Measurements from ENCODE around the gene CCL11. TPM values are rescaled to one million over a fixed set of nuclear protein-coding genes. Genes with fewer than 3 reads are reported as not detected.
A peak's percentile ranks its signal among the peaks of the same experiment; 100 is the strongest.

CCL11 gene
- total RNA-seq = not detected in 2 replicates

- no peak for DNase-seq (ENCODE audit: low read depth, low spot score)
Observed at GRCh38 chr17:34285286-34285792, at the start of gene CCL11. TSS of gene CCL11 (plus strand) at chr17:34285742. CDS start at chr17:34285809, 67 bp downstream.

DNA sequence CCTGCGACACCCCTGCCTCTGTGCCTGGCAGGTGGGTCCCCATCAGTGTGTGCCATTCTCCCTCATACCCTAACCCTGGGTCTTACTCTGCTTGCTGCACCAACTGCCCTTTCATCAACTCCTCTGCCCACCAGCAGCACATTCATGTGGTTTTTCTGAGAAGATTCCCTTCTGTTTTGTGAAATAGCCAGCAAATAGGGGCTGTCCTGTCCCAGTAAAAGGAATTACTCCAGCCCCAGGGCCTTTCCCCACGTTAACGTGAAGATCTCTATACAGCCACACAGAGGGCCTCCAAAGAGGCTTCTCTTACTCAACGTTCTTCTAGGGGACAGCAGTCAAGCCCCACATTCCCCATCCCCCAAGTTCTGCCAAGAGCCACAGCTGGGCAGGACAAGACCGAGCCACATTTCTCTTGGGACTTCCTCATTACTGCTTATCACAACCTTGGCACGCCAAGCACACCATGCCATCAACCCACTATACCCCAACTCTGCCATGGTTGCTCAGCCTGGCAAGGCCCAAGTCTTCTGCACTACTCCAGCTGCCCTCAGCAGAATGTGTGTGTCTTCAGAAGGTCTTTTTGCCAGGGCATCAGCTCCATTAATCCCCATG is 49.2 kb upstream of the CCL11 start:
- DNase-seq (ENCODE audit: low read depth, low spot score) = no peak

DNA sequence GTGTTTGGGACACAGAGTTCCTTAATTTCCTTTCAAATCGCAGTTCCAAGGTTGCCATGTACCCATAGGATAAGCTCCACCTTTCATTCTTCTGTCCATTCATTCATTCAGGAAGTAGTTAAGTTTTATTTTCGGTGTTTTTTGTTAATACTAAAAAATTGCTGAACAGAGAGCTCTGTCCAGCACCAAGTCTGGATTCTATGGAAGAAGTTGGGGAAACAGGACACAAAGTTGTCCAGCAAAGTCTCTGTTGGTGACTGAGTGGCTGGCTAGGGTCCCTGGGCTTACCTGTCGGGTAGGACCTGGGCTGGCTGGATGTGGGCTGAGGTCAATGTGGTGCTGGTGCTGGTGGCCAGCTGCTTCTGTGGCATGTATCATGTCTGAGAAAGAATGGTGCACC is 48.1 kb upstream of the CCL11 start:
- no peak for DNase-seq (ENCODE audit: low read depth, low spot score)

- DNase-seq (ENCODE audit: low read depth, low spot score) = no peak
Observed at GRCh38 chr17:34241062-34241461, 44.5 kb upstream of the CCL11 start.

- DNase-seq (ENCODE audit: low read depth, low spot score) = no peak
Observed at GRCh38 chr17:34242587-34243363, 42.8 kb upstream of the CCL11 start.

DNA sequence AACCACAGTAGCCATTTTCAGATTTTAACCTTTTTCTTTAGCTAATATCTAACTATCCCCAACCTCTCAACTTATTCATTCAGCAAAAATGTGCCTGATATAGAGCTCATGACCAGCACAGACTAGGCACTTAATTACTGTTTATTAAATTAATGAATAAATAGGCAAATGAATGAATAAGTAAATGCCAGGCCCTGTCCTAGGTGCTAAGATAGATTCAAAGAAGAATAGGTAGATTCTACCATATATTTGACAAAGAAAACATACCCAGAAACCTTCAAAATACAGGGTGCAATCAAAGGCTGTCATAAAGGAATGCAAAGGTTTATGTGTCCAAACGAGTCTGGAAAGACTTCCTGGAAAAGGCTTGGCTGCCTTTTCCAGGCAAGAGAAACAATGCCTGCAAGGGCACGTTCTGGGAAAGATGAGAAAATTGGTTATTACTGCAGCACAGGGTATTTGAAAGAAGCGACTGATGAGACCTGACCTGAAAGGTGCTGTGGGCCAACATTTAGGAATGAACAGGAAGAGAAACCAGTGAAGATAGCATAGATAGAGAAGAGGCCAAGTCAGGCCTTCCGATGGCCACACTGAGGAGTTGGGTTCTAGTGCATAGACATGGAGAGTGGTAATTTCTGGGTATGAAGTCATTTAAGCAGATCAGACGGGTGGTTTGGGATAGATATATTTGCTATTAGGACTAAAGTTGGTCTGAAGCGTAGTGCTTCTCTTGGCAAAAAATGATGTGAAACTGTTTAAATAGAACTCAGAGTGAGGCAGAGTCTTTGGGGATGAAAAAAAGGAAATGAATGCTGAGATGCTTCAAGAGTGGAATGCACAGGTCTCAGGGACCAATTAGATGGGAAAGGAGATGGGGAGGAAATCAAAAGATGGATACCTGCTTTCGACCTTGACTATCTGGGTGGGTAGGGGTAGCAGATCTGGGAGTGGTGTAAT is 41.9 kb upstream of the CCL11 start:
- DNase-seq (ENCODE audit: low read depth, low spot score) = no peak

- no peak for DNase-seq (ENCODE audit: low read depth, low spot score)
Observed at GRCh38 chr17:34245351-34245905, 40.1 kb upstream of the CCL11 start.

DNA sequence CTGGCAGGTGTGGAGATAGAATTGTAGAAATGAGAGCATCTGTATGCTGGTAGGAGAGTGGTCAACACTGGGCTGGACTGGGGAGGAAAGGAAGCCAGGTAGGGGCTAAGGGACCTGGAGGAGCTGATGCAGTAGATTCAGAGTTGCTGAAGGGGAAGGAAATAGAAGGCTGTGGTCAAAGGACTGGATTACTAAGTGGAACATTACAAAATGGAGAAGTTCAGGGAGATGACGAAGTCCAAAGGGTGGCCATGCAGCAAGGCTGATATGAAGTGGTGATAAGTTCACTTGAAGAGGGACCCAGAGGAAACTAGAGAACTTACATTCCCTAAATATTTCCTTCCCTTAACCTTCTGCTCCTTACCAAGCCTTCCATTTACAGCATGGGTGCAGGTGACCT is 39.1 kb upstream of the CCL11 start:
- DNase-seq (ENCODE audit: low read depth, low spot score) = no peak

- no peak for DNase-seq (ENCODE audit: low read depth, low spot score)
Observed at GRCh38 chr17:34246881-34247280, 38.7 kb upstream of the CCL11 start.

DNA sequence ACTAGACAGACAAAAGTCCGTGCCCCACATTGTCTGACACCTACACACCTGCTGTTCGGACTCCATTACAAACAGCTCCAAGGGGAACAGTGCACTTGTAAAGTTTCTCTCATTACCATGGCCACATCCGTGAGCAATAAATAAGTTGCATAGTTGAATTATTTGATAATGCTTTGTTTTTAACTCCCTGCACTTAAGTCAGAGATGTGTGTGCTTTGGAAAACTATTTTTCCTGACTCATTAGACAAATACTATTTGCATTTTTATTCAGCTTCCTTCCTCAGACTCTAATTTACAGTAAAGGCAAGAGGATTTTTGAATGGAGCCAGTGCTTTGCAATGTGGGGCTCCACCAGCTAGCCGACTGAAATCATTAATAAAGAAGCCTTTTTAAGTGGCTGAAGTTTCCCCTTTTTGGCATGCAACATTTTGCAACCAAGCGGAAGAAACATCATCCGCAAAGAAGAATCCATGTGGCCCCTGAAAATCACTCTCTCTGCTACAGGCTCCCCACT is 37.0 kb upstream of the CCL11 start:
- peak; percentile 90 for DNase-seq (ENCODE audit: low read depth, low spot score)

DNA sequence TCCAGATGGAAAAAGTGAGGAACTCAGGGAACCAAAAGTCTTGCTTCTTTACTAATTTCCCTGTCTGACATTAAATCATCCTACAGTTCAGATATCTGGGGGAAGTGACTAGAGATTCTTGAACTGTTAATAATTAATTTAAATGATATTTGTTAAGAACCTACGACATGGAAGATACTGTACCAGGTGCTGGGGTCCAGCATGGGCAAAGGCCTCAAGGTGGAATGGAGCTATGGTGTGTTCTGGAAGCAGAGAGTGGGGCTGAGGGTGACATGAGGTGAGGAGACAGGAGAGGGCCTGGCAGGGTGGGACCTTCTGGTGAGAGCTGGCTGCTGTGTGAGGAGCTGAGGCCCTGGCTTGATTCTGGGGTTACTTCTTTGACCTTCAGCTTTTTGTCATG is 36.5 kb upstream of the CCL11 start:
- no peak for DNase-seq (ENCODE audit: low read depth, low spot score)

DNA sequence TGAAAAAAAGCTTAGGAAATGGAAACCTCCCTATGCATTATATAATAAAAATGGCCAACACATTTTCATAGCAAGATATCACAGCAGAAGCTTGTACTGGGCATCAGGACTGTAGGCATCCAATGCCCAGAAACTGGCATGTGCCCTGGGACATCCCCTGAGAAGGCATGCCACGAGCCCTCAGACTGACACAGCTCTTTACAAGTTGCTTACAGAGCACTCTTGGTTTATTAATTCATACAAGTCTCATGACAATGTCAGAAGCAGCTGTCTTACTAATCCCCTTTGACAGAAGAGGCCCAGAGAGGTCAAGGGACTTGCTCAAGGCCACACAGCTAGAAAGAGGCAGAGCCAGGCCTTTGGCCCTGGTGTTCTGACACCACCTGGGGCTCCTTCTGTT is 36.1 kb upstream of the CCL11 start:
- DNase-seq (ENCODE audit: low read depth, low spot score) = no peak

DNA sequence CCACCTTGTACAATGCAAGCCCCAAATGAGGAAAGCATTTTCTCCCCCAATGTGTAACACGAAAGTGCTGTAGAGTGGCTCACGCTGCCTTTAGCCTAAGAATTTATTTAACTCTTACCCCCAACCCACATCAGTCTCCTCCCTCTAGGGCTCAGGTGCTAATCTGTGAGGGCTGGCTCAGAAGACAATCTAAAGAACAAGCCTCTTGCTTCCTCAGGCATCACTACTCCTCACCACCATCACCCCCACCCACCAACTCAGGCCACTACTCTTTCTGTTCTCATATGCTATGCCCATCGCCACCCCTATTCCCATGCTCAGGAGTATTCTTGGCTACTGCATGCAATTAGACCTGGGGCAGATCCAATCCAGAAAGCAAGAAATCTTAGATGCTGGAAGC is 34.4 kb upstream of the CCL11 start:
- no peak for DNase-seq (ENCODE audit: low read depth, low spot score)

DNA sequence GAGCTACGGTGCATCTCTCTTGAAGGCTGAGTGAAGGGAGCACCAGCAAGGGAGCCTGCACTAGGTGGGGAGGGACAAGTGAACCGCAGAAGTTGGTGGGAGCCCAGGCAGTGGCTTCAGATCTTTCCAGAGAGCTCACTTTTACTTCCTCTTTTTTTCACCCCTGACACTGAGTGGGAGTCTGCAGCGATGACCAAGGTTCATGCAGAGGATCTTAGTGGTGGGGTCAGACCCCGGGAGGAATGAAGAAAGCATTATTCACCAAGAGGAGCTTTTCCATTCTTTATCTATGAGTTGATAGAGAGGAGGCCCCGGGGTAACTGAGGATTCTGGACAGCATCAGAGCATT is 33.5 kb upstream of the CCL11 start:
- DNase-seq (ENCODE audit: low read depth, low spot score) = no peak

- DNase-seq (ENCODE audit: low read depth, low spot score) = peak; percentile 96
Observed at GRCh38 chr17:34252444-34253138, 33.0 kb upstream of the CCL11 start.

GRCh38 chr17:34253139-34253525 is 32.4 kb upstream of the CCL11 start:
- DNase-seq (ENCODE audit: low read depth, low spot score) = no peak

DNA sequence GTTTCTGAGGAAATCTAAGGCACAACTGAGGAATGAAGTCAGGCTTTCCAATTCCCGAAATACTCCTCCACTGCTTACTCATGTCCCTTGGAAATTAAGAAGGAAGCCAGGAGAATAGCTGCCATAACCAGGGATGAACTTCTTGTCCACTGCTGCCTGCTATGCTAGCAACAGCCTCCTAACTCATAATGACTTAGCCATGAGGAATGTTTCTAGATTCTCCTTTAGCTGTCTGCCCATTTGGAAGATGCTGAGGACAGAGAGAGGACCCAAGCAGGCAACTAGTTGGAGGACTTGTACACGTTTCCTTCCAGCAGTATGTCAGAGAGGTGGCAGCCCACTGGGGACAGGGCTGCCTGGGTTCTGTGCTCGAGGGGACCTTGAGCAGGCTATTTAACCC is 31.4 kb upstream of the CCL11 start:
- DNase-seq (ENCODE audit: low read depth, low spot score) = no peak

DNA sequence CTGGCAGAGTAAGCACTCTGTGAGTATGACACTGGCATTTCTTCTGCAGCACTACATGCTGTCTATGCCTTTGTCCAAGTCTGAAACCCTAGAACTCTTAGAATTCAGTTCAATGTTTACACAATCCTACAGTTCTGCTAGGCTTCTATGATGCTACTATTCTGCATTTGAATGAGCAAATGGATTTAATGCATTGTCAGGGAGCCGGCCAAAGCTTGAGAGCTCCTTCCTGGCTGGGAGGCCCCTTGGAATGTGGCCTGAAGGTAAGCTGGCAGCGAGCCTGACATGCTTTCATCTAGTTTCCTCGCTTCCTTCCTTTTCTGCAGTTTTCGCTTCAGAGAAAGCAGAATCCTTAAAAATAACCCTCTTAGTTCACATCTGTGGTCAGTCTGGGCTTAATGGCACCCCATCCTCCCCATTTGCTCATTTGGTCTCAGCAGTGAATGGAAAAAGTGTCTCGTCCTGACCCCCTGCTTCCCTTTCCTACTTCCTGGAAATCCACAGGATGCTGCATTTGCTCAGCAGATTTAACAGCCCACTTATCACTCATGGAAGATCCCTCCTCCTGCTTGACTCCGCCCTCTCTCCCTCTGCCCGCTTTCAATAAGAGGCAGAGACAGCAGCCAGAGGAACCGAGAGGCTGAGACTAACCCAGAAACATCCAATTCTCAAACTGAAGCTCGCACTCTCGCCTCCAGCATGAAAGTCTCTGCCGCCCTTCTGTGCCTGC is 30.7 kb upstream of the CCL11 start, which contains the start of gene CCL2:
TSS of gene CCL2 (plus strand) at position 635 of the 730 bp plus-strand sequence. CDS start at position 700, 65 bp downstream.
- peak; percentile 93 for DNase-seq (ENCODE audit: low read depth, low spot score)

DNA sequence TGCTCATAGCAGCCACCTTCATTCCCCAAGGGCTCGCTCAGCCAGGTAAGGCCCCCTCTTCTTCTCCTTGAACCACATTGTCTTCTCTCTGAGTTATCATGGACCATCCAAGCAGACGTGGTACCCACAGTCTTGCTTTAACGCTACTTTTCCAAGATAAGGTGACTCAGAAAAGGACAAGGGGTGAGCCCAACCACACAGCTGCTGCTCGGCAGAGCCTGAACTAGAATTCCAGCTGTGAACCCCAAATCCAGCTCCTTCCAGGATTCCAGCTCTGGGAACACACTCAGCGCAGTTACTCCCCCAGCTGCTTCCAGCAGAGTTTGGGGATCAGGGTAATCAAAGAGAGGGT is 30.2 kb upstream of the CCL11 start:
- DNase-seq (ENCODE audit: low read depth, low spot score) = no peak

- DNase-seq (ENCODE audit: low read depth, low spot score) = no peak
Observed at GRCh38 chr17:34255841-34256240, 29.7 kb upstream of the CCL11 start.

All from pulmonary artery endothelial cell (primary cell).